ENCODE data around the gene C15orf61.

DNA sequence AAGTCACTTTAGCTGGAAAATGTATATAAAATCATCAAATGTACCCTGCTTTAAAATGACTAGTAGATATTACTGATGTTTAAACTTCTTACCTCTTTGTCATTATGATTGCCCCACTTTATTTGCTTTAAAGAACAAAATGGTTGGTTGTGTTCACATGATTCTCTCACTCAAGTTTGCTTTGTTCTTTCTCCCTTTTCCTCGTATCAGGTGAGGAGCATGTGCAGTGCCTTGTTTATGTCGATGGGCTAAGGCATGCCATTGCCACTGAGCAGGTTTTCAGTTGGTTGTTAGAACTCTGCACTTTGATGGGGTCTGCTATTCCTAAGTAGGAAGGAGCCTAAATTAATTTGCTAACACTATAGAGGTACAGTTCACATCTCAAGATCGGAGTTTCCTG, 26.9 kb downstream of the C15orf61 start:
- TF ChIP-seq FOSL2 (CRISPR knock-in tag; IDR thresholded peaks at IDR 0.05) = no peak
- TF ChIP-seq FLYWCH1 (CRISPR knock-in tag; IDR thresholded peaks at IDR 0.05) = no peak
- TF ChIP-seq FOXK1 (CRISPR knock-in tag; IDR thresholded peaks at IDR 0.05; ENCODE audit: borderline replicate concordance, low read depth) = no peak
- TF ChIP-seq, protein P1, sequence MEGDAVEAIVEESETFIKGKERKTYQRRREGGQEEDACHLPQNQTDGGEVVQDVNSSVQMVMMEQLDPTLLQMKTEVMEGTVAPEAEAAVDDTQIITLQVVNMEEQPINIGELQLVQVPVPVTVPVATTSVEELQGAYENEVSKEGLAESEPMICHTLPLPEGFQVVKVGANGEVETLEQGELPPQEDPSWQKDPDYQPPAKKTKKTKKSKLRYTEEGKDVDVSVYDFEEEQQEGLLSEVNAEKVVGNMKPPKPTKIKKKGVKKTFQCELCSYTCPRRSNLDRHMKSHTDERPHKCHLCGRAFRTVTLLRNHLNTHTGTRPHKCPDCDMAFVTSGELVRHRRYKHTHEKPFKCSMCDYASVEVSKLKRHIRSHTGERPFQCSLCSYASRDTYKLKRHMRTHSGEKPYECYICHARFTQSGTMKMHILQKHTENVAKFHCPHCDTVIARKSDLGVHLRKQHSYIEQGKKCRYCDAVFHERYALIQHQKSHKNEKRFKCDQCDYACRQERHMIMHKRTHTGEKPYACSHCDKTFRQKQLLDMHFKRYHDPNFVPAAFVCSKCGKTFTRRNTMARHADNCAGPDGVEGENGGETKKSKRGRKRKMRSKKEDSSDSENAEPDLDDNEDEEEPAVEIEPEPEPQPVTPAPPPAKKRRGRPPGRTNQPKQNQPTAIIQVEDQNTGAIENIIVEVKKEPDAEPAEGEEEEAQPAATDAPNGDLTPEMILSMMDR (CRISPR knock-in tag; IDR thresholded peaks at IDR 0.05) = no peak
- no peak for TF ChIP-seq ZNF331 (CRISPR knock-in tag; IDR thresholded peaks at IDR 0.05)
- no peak for TF ChIP-seq ZNF460 (CRISPR knock-in tag; IDR thresholded peaks at IDR 0.05; ENCODE audit: borderline replicate concordance)
